ENCODE results near the gene MTNR1B. TPM values are rescaled to one million over a fixed set of nuclear protein-coding genes. Genes with fewer than 3 reads are reported as not detected.

MTNR1B gene
- total and polyA plus RNA-seq, 12 donors, result not detected

DNA sequence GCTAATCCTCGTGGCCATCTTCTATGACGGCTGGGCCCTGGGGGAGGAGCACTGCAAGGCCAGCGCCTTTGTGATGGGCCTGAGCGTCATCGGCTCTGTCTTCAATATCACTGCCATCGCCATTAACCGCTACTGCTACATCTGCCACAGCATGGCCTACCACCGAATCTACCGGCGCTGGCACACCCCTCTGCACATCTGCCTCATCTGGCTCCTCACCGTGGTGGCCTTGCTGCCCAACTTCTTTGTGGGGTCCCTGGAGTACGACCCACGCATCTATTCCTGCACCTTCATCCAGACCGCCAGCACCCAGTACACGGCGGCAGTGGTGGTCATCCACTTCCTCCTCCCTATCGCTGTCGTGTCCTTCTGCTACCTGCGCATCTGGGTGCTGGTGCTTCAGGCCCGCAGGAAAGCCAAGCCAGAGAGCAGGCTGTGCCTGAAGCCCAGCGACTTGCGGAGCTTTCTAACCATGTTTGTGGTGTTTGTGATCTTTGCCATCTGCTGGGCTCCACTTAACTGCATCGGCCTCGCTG lies 12.1 kb downstream of the MTNR1B start:
- no peak for DNase-seq

DNA sequence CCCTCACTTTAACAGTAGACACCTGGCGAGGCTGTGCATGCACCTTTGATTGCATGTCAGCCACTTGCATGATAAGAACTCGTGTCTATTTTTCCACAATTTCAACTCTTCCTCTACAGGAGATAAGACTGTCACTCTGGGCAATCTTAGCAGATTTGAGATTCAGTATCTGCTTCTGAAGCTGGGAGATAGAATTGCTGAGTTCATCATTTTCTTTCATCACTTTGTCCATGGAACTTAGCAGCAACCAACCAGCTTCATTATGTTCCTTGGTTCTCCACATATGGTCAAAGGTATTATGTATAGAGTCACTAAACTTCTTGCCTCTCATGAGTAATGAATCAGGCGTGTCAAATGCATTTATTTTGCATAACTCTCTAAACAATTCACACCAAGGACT lies 17.1 kb downstream of the MTNR1B start:
- H3K27me3 ChIP-seq, result no peaks in the 10 kb centered on the region
- intact Hi-C loops (cut with DNase I), result no loop called here
- H3K27ac ChIP-seq, result no peak overlapping the region
- no peak for TF ChIP-seq POLR2A (IDR thresholded peaks at IDR 0.05)
- H3K9me3 ChIP-seq (replicated peaks in 1 of 3), result no peaks in the 10 kb centered on the region
- H3K4me3 ChIP-seq, result no peak overlapping the region
- no peaks in the 10 kb centered on the region for H3K36me3 ChIP-seq (replicated peaks in 1 of 2)
- DNase-seq, result no peak
- H3K4me1 ChIP-seq (replicated peaks in 1 of 2), result no peaks in the 10 kb centered on the region
- WGBS, 4 donors, result 65 to 74% (median 69%) methylated on average over 3 of the region's 3 CpGs

More for the DNA sequence above, 12.1 kb downstream of the MTNR1B start:
- Histone ChIP-seq H3K4me3 (no peak overlapping the region), H3K27me3 (no peaks in the 10 kb centered on the region), H3K9me3 (replicated peaks in 1 of 3) (no peaks in the 10 kb centered on the region), H3K27ac (no peak overlapping the region), H3K36me3 (replicated peaks in 1 of 2) (no peaks in the 10 kb centered on the region), H3K4me1 (replicated peaks in 1 of 2) (no peaks in the 10 kb centered on the region)
- TF ChIP-seq, protein P1, sequence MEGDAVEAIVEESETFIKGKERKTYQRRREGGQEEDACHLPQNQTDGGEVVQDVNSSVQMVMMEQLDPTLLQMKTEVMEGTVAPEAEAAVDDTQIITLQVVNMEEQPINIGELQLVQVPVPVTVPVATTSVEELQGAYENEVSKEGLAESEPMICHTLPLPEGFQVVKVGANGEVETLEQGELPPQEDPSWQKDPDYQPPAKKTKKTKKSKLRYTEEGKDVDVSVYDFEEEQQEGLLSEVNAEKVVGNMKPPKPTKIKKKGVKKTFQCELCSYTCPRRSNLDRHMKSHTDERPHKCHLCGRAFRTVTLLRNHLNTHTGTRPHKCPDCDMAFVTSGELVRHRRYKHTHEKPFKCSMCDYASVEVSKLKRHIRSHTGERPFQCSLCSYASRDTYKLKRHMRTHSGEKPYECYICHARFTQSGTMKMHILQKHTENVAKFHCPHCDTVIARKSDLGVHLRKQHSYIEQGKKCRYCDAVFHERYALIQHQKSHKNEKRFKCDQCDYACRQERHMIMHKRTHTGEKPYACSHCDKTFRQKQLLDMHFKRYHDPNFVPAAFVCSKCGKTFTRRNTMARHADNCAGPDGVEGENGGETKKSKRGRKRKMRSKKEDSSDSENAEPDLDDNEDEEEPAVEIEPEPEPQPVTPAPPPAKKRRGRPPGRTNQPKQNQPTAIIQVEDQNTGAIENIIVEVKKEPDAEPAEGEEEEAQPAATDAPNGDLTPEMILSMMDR (IDR thresholded peaks at IDR 0.05), result no peak
- no peak for TF ChIP-seq POLR2A (IDR thresholded peaks at IDR 0.05)
- intact Hi-C loops (cut with DNase I), result no loop called here
- 93 to 97% (median 94%) methylated on average over 19 to 24 of the region's 24 CpGs for WGBS, 4 donors

DNA sequence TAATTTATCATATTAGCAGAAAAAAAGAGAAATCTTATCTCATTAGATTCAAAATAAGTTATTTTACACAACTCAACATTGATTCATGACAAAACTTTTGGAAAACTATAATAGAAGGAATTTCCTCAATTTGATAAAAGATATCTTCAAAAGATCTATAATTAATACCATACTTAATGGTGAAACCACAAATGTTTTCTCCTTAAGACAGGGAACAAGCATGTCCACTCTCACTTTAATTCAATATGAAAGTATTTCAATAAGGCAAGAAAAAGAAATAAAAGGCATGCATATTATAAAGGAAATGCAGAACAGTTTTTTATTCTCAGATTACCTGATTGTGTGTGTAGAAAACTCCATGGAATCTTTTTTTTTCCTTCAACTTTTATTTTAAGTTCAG lies 23.6 kb downstream of the MTNR1B start:
- no peak for DNase-seq
- Histone ChIP-seq H3K9me3 (replicated peaks in 1 of 3) (no peaks in the 10 kb centered on the region), H3K27me3 (no peaks in the 10 kb centered on the region), H3K4me1 (replicated peaks in 1 of 2) (no peaks in the 10 kb centered on the region), H3K4me3 (no peak overlapping the region), H3K36me3 (replicated peaks in 1 of 2) (no peaks in the 10 kb centered on the region), H3K27ac (no peak overlapping the region)
- no peak for TF ChIP-seq POLR2A (IDR thresholded peaks at IDR 0.05)
- TF ChIP-seq, protein P1 (IDR thresholded peaks at IDR 0.05), result no peak
- intact Hi-C loops (cut with DNase I), result no loop called here

DNA sequence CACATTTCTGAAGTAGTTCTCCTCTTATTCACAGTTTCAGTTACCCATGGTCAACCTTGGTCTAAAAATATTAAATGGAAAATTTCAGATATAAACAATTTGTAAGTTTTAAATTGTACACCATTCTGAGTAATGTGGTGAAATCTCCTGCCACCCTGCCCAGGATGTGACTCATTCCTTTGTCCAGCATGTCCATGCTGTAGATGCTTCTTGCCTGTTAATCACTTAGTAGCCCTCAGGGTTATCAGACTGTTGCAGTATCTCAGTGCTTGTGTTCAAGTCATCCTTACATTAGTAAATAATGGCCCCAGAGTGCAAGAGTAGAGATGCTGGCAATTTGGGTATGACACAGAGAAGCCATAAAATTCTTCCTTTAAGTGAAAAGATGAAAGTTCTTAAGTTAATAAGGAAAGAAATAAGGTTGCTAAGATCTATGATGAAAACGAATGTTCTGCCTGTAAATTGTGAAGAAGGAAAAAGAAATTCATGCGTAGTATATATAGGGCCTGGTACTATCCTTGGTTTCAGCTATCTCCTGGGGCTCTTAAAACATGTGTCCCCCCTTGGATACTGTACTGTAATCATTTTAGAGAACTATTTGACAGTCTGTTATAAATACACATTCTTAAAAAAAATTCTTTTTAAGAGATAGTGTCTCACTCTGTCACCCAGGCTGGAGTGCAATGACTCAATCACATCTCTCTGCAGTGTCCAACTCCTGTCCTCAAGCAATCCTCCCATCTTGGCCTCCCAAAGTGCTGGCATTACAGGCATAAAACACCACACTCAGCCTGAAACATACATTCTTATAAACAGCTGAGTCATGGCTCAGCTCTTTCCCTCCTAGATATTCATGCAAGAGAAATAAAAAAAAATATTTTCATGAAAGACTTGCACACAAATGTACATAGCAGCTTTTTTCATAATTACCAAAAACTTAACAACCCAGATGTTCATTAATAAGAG lies 31.3 kb downstream of the MTNR1B start:
- Histone ChIP-seq H3K36me3 (replicated peaks in 1 of 2) (no peaks in the 10 kb centered on the region), H3K4me1 (replicated peaks in 1 of 2) (peaks cover 0 to 4% of the 10 kb centered on the region in 2 donors), H3K9me3 (replicated peaks in 1 of 3) (no peaks in the 10 kb centered on the region), H3K27ac (peak overlapping the region in 1 of 5 donors; percentile 10), H3K4me3 (no peak overlapping the region), H3K27me3 (no peaks in the 10 kb centered on the region)
- DNase-seq, result peak in 6 of 7 donors; percentile 41 to 71 (median 60)
- WGBS, 4 donors, result 76 to 84% (median 83%) methylated on average over 2 of the region's 2 CpGs
- no peak for TF ChIP-seq POLR2A (IDR thresholded peaks at IDR 0.05)
- TF ChIP-seq, protein P1 (IDR thresholded peaks at IDR 0.05), result no peak
- intact Hi-C loops (cut with DNase I), result no loop called here
